ENCODE measurements around the gene SRP19.

DNA sequence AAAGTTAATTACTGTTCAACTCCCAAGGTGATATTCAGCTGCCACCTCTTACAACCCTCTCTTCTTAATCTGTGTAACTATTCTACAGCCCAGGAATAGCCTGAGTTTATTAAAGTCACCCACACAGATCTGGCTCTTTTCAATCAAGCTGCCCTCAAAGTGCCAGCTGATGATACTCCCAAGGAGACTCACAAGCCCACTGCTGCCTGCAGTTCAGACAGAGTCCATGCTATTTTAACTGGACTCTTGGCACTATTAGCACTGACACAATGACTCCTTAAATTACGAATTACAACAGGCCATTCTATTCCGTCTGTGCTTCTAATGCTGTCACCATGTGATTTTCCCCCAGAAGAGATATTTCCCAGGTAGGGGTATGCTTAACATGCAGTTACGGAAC lies 34.6 kb downstream of the SRP19 start:
- TF ChIP-seq, protein P1, sequence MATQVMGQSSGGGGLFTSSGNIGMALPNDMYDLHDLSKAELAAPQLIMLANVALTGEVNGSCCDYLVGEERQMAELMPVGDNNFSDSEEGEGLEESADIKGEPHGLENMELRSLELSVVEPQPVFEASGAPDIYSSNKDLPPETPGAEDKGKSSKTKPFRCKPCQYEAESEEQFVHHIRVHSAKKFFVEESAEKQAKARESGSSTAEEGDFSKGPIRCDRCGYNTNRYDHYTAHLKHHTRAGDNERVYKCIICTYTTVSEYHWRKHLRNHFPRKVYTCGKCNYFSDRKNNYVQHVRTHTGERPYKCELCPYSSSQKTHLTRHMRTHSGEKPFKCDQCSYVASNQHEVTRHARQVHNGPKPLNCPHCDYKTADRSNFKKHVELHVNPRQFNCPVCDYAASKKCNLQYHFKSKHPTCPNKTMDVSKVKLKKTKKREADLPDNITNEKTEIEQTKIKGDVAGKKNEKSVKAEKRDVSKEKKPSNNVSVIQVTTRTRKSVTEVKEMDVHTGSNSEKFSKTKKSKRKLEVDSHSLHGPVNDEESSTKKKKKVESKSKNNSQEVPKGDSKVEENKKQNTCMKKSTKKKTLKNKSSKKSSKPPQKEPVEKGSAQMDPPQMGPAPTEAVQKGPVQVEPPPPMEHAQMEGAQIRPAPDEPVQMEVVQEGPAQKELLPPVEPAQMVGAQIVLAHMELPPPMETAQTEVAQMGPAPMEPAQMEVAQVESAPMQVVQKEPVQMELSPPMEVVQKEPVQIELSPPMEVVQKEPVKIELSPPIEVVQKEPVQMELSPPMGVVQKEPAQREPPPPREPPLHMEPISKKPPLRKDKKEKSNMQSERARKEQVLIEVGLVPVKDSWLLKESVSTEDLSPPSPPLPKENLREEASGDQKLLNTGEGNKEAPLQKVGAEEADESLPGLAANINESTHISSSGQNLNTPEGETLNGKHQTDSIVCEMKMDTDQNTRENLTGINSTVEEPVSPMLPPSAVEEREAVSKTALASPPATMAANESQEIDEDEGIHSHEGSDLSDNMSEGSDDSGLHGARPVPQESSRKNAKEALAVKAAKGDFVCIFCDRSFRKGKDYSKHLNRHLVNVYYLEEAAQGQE (IDR thresholded peaks at IDR 0.05; ENCODE audit: borderline replicate concordance): no peak
- TF ChIP-seq, protein P1 (CRISPR knock-in tag; IDR thresholded peaks at IDR 0.05; ENCODE audit: low read depth): no peak
- TF ChIP-seq PHF8 (IDR thresholded peaks at IDR 0.05; ENCODE audit: borderline replicate concordance, low read length) (no peak), TEAD1 (CRISPR knock-in tag; IDR thresholded peaks at IDR 0.05) (no peak), POLR2AphosphoS2 (IDR thresholded peaks at IDR 0.05; ENCODE audit: low read length) (no peak), ZNF274 (IDR thresholded peaks at IDR 0.05; ENCODE audit: borderline replicate concordance, low read depth, low read length) (no peak), ZBTB8A (IDR thresholded peaks at IDR 0.05; ENCODE audit: partially characterized antibody) (no peak), ILK (tag; IDR thresholded peaks at IDR 0.05; ENCODE audit: borderline replicate concordance, low read depth) (no peak)
- TF ChIP-seq, protein P2, sequence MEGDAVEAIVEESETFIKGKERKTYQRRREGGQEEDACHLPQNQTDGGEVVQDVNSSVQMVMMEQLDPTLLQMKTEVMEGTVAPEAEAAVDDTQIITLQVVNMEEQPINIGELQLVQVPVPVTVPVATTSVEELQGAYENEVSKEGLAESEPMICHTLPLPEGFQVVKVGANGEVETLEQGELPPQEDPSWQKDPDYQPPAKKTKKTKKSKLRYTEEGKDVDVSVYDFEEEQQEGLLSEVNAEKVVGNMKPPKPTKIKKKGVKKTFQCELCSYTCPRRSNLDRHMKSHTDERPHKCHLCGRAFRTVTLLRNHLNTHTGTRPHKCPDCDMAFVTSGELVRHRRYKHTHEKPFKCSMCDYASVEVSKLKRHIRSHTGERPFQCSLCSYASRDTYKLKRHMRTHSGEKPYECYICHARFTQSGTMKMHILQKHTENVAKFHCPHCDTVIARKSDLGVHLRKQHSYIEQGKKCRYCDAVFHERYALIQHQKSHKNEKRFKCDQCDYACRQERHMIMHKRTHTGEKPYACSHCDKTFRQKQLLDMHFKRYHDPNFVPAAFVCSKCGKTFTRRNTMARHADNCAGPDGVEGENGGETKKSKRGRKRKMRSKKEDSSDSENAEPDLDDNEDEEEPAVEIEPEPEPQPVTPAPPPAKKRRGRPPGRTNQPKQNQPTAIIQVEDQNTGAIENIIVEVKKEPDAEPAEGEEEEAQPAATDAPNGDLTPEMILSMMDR (IDR thresholded peaks at IDR 0.05 in 2 of 3, conservative IDR thresholded peaks at IDR 0.05 in 1 of 3; ENCODE audit: insufficient read depth in 2 of 3, low read depth in 1 of 3, low read length in 3 of 3): no peak
